Measurements from ENCODE around the gene SAMD13. TPM values are rescaled to one million over a fixed set of nuclear protein-coding genes. Genes with fewer than 3 reads are reported as not detected.

SAMD13 gene
- total RNA-seq, 1 experiment from 2014 or later = 0.61 TPM

- Histone ChIP-seq H2BK5ac (ENCODE audit: insufficient read length, low read length) (no peak overlapping the region), H3K4me2 (ENCODE audit: insufficient read depth, insufficient read length, low read length) (peak overlapping the region; percentile 65), H4K20me1 (ENCODE audit: control insufficient read depth, insufficient read depth, insufficient read length) (no peaks in the 10 kb centered on the region), H3K4me1 (ENCODE audit: insufficient read depth, low read length) (peaks cover 10% of the 10 kb centered on the region; the same call in 1 of the 2 replicates), H4K5ac (ENCODE audit: insufficient read length, low read depth, low read length) (no peak overlapping the region), H2BK120ac (ENCODE audit: low read depth, low read length, poor library complexity, severe bottlenecking) (no peak overlapping the region), H3K23ac (ENCODE audit: insufficient read length, low read depth, low read length) (no peak overlapping the region), H3T11ph (ENCODE audit: low read length) (no peak overlapping the region), H3K79me2 (ENCODE audit: insufficient read depth, low read length) (no peaks in the 10 kb centered on the region), H2BK15ac (ENCODE audit: low read depth, low read length) (no peak overlapping the region; the same call in 1 of the 2 replicates), H3K27me3 (ENCODE audit: insufficient read depth, low read length) (no peaks in the 10 kb centered on the region), H3K27ac (ENCODE audit: insufficient read length, low read depth, low read length) (no peak overlapping the region), H2AK5ac (ENCODE audit: insufficient read length, low read length) (no peak overlapping the region), H3K56ac (ENCODE audit: insufficient read length, low read depth, low read length) (no peak overlapping the region), H3K79me1 (ENCODE audit: insufficient read depth, low read depth, low read length, poor library complexity, severe bottlenecking) (no peaks in the 10 kb centered on the region), H3K9ac (ENCODE audit: extremely low read depth, insufficient read length, low read length) (peak overlapping the region; percentile 72), H3K18ac (ENCODE audit: insufficient read length, low read depth, low read length) (no peak overlapping the region), H2BK20ac (ENCODE audit: low read depth, low read length, poor library complexity, severe bottlenecking) (no peak overlapping the region), H3K14ac (ENCODE audit: insufficient read depth, low read length) (peak overlapping the region; percentile 67), H3K9me3 (ENCODE audit: control insufficient read depth, low read depth, low read length) (no peaks in the 10 kb centered on the region), H2AFZ (ENCODE audit: low read length) (no peak overlapping the region), H4K8ac (replicated peaks; ENCODE audit: insufficient read length, low read depth, low read length) (no peak overlapping the region), H3K4ac (ENCODE audit: low read depth, low read length) (no peak overlapping the region), H4K91ac (ENCODE audit: insufficient read length, low read depth, low read length) (no peak overlapping the region), H2BK12ac (ENCODE audit: insufficient read length, low read depth, low read length) (no peak overlapping the region), H3K23me2 (ENCODE audit: insufficient read length, low read depth, low read length, poor library complexity, severe bottlenecking) (peaks cover 12% of the 10 kb centered on the region)
- H3K9me3 Mint-ChIP-seq = peaks cover 3 to 14% of the 10 kb centered on the region in 2 experiments; a peak in 4 of 5 replicates
- H3K36me3 Mint-ChIP-seq (ENCODE audit: insufficient read depth in 1 of 3, low read depth in 3 of 3) = peaks cover 0 to 2% (median 0%) of the 10 kb centered on the region in 3 experiments; a peak in 3 of 7 replicates
- H3K4me3 Mint-ChIP-seq = peak overlapping the region; percentile 87 to 93
- H3K27ac Mint-ChIP-seq = peak overlapping the region in 1 of 3 experiments; percentile 79; a peak in 3 of 7 replicates
- H3K4me1 Mint-ChIP-seq = peaks cover 37 to 45% of the 10 kb centered on the region in 2 experiments
- peak; percentile 63 for DNase-seq
- TF ChIP-seq CTCF (conservative IDR thresholded peaks at IDR 0.05) = no peak
- 100% methylated on average over 1 of the region's 50 CpGs for WGBS (ENCODE audit: extremely low coverage, insufficient read length, low lambda C conversion rate)
- peaks cover 6% of the 10 kb centered on the region; the same call in 1 of the 2 replicates for H3K27me3 Mint-ChIP-seq (ENCODE audit: low read depth)
Observed at GRCh38 chr1:84298684-84299535, 2.6 kb upstream of the SAMD13 start.
